Measurements from ENCODE around the gene LONP2. TPM values are rescaled to one million over a fixed set of nuclear protein-coding genes. Genes with fewer than 3 reads are reported as not detected.

Gene LONP2
- total and polyA plus RNA-seq, 2 of the 13 experiments (the other 11 are each of a cell fraction or from before 2014, with no cell fraction given) = 39.2 to 63.3 TPM

DNA sequence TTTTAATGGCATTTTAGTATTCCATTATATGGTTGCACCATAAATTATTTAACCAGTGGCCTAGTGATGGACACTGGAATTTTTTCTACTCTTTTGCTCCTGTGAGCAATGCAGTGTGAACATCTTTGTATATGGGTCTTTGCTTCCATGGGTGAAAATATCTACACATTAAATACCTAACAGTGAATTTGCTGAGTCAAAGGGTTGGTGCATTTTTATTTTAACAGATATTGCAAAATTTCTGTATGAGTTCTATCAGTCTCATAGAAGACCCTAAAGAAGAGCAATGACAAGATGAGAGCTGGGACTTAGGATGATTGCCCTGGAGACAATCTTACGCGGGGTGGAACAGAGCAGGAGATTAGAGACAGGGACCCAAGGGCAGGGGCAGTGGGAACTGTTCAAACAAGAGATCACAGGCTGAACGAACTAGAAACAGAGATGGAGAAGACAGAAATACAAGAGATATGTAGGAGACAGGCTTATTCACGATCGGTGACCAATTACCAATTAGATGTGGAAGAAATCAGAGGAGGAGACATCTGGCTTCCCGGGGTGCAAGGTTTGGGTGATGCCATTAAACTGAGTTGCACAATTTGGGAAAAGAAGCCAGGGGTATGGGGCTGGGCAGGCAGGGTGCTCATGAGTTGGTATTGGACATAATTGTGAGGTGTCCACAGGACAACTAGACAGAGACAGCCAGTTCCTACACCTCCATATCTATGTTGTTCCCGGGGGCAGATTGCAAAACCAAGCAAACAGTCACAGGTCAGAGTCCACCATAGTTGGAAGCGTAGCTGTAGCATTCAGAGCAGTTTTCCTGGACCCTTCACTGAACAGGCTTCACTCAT lies 39.9 kb upstream of the LONP2 start (continued):
- TF ChIP-seq ZC3H13 (CRISPR knock-in tag; IDR thresholded peaks at IDR 0.05) (peak; percentile 41; the same call in 1 of the 2 replicates), SMARCC2 (IDR thresholded peaks at IDR 0.05) (peak; percentile 72), NFYC (CRISPR knock-in tag; IDR thresholded peaks at IDR 0.05) (0 out of 2 replicates have a peak, but pooled peaks have one; percentile 13), FOXK1 (CRISPR knock-in tag; IDR thresholded peaks at IDR 0.05; ENCODE audit: borderline replicate concordance, low read depth) (peak; percentile 97), ZNF709 (CRISPR knock-in tag; IDR thresholded peaks at IDR 0.05) (peak; percentile 58; the same call in 1 of the 2 replicates), ZNF256 (CRISPR knock-in tag; conservative IDR thresholded peaks at IDR 0.05) (0 out of 2 replicates have a peak, but pooled peaks have one; percentile 43), ZSCAN31 (CRISPR knock-in tag; IDR thresholded peaks at IDR 0.05; ENCODE audit: low read depth) (peak; percentile 66; the same call in 1 of the 2 replicates), RFXAP (CRISPR knock-in tag; IDR thresholded peaks at IDR 0.05; ENCODE audit: borderline replicate concordance) (peak; percentile 90; the same call in 1 of the 2 replicates), NR2C2 (CRISPR knock-in tag; IDR thresholded peaks at IDR 0.05; ENCODE audit: borderline replicate concordance) (peak; percentile 78), ZNF136 (CRISPR knock-in tag; IDR thresholded peaks at IDR 0.05; ENCODE audit: low read depth) (0 out of 2 replicates have a peak, but pooled peaks have one; percentile 85), CAMTA2 (CRISPR knock-in tag; IDR thresholded peaks at IDR 0.05; ENCODE audit: borderline replicate concordance) (no peak), ZNF792 (CRISPR knock-in tag; IDR thresholded peaks at IDR 0.05) (peak; percentile 98), RAD51 (IDR thresholded peaks at IDR 0.05; ENCODE audit: borderline replicate concordance) (no peak), MEIS2 (CRISPR knock-in tag; IDR thresholded peaks at IDR 0.05) (peak; percentile 97), ZBTB38 (CRISPR knock-in tag; IDR thresholded peaks at IDR 0.05) (peak; percentile 70; the same call in 1 of the 2 replicates), ZNF672 (CRISPR knock-in tag; IDR thresholded peaks at IDR 0.05) (no peak), SNAI1 (CRISPR knock-in tag; IDR thresholded peaks at IDR 0.05; ENCODE audit: borderline replicate concordance) (no peak)
- TF ChIP-seq, protein P1, sequence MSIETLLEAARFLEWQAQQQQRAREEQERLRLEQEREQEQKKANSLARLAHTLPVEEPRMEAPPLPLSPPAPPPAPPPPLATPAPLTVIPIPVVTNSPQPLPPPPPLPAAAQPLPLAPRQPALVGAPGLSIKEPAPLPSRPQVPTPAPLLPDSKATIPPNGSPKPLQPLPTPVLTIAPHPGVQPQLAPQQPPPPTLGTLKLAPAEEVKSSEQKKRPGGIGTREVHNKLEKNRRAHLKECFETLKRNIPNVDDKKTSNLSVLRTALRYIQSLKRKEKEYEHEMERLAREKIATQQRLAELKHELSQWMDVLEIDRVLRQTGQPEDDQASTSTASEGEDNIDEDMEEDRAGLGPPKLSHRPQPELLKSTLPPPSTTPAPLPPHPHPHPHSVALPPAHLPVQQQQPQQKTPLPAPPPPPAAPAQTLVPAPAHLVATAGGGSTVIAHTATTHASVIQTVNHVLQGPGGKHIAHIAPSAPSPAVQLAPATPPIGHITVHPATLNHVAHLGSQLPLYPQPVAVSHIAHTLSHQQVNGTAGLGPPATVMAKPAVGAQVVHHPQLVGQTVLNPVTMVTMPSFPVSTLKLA (IDR thresholded peaks at IDR 0.05) = no peak
- TF ChIP-seq, protein P2, sequence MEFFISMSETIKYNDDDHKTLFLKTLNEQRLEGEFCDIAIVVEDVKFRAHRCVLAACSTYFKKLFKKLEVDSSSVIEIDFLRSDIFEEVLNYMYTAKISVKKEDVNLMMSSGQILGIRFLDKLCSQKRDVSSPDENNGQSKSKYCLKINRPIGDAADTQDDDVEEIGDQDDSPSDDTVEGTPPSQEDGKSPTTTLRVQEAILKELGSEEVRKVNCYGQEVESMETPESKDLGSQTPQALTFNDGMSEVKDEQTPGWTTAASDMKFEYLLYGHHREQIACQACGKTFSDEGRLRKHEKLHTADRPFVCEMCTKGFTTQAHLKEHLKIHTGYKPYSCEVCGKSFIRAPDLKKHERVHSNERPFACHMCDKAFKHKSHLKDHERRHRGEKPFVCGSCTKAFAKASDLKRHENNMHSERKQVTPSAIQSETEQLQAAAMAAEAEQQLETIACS (CRISPR knock-in tag; IDR thresholded peaks at IDR 0.05) = no peak
- TF ChIP-seq, protein P3, sequence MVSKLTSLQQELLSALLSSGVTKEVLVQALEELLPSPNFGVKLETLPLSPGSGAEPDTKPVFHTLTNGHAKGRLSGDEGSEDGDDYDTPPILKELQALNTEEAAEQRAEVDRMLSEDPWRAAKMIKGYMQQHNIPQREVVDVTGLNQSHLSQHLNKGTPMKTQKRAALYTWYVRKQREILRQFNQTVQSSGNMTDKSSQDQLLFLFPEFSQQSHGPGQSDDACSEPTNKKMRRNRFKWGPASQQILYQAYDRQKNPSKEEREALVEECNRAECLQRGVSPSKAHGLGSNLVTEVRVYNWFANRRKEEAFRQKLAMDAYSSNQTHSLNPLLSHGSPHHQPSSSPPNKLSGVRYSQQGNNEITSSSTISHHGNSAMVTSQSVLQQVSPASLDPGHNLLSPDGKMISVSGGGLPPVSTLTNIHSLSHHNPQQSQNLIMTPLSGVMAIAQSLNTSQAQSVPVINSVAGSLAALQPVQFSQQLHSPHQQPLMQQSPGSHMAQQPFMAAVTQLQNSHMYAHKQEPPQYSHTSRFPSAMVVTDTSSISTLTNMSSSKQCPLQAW (CRISPR knock-in tag; IDR thresholded peaks at IDR 0.05) = peak; percentile 14; the same call in 1 of the 2 replicates
- TF ChIP-seq, protein P4, sequence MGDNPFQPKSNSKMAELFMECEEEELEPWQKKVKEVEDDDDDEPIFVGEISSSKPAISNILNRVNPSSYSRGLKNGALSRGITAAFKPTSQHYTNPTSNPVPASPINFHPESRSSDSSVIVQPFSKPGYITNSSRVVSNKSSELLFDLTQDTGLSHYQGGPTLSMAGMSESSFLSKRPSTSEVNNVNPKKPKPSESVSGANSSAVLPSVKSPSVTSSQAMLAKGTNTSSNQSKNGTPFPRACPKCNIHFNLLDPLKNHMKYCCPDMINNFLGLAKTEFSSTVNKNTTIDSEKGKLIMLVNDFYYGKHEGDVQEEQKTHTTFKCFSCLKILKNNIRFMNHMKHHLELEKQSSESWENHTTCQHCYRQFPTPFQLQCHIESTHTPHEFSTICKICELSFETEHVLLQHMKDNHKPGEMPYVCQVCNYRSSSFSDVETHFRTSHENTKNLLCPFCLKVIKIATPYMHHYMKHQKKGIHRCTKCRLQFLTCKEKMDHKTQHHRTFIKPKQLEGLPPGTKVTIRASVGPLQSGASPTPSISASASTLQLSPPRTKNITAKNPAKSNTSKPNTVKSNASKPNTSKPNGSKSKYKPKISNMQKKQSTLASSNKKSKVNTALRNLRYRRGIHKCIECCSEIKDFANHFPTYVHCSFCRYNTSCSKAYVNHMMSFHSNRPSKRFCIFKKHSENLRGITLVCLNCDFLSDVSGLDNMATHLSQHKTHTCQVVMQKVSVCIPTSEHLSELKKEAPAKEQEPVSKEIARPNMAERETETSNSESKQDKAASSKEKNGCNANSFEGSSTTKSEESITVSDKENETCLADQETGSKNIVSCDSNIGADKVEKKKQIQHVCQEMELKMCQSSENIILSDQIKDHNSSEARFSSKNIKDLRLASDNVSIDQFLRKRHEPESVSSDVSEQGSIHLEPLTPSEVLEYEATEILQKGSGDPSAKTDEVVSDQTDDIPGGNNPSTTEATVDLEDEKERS (CRISPR knock-in tag; IDR thresholded peaks at IDR 0.05) = peak; percentile 92
